GM21723 (cell line): Measurements from ENCODE around the gene DNAH14.

ENCODE experiments used
- ATAC-seq: cut with Tn5 transposase; IDR thresholded peaks from one replicate; pipeline ENCODE4 v1.9.1; 2021; ENCODE audit warnings: mild to moderate bottlenecking, moderate library complexity; ENCODE audit not compliant: unreplicated experiment

The DNAH14 gene

DNA sequence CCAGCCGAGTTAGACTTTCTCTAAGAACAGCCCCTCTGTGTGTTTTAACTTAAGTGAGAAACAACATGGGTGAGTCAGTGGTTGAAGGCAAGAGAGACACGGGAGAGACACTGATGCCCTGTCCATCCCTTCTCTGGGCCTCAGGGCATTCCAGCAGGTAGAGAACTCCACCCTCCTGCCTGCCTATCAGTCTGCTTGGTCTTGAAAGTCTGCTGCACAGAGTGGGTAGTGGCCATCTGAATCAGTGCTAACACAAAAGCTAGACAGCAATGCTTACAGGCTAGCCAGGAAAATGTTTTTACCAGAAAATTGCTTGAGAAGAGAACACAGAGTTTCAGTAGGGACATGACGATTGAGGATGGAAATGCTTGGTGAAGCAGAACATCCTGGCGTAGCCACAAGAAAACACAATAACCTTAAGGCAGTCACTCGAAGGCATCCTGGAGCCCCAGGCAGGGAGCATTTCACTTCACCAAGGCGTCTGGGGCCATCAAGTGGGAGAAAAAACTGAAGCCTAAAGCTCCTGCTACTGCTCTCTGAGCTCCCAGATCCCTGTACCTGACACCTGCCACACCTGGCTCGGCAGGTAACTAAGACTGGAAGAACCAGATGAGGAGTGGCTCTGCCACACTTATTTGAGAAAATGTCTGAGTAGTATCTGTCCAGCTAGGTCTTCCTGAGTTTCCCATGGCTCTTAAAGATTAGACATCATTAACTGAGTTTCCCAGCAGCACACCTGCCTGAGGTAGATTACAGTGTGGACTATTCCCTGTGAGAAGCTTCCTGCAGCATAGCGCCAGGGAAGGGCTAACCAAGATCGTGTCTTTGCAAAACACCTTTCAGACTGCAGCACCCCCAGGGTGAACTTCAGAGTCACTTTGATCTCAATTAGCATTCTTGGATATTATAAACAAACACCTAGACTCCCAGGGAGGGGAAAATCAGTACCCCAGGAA is 516.4 kb downstream of the DNAH14 start:
- no peak for ATAC-seq

DNA sequence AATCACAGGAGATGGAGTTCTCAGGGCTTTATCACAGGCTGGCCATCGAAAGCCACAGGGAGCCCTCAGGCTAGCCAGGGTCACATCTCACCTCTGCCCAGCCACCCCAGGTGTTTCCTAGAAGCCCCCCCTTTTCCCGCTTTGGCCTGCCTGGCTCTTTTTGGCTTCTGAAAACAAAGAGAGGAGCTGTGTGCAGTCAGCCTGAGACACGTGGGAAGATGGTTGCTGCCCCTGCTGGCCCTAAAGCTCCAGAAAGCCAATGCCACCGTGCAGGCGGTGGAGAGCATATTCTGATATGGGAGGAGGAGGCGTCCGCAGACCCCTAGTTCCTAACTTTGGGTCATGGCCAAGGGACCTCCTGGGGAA is 517.1 kb downstream of the DNAH14 start:
- ATAC-seq: no peak

DNA sequence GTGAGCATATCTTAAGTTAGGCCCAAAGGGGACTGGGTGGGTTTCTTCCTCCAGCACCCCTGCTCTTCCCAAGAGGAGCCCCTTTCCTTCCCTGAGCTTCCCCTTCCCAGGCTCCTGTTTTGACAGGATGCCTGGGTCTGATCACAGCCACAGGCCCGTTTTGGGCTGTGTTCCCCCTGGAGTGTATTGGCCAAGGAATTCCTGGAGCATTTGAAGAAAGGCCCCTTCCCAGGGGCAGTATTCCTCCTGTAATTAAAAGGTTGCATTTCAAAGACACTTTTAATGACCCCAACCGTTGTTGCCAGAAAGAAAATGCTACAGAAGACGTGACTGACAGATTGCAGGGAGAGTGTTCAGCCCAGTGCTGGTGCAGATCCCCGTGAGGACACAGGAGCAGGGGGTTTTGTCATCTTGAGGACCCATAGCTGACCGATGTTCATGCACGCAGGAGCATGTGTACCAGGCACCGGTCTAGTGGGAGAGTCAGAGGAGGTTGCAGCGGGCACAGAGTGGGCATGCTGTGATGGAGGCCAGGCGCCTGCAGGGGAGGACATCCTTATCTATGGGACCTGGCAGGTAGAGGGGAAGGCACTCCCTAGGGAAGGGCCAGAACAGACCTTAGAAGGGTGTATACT is 517.6 kb downstream of the DNAH14 start:
- ATAC-seq: no peak

DNA sequence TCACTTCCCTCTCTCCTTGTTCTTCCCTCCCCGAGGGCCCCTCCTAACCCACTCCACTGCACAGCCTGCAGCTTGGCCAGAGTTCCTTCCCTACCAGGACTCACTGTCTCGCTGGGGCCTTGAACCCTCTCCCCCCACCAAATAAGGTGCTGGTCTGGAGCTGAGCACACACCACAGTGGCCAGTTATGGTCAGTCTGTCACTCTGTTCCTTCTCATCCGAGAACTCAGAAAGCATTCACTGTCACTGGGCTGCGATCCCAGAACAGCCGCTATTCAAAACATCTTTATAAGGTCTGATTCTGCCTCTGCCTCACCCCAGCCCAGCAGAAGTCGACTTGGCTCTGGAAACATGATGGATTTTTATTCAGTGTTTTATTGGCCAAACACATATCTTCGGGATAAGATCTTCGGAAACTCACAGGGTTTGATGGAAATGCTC is 518.2 kb downstream of the DNAH14 start:
- no peak for ATAC-seq

DNA sequence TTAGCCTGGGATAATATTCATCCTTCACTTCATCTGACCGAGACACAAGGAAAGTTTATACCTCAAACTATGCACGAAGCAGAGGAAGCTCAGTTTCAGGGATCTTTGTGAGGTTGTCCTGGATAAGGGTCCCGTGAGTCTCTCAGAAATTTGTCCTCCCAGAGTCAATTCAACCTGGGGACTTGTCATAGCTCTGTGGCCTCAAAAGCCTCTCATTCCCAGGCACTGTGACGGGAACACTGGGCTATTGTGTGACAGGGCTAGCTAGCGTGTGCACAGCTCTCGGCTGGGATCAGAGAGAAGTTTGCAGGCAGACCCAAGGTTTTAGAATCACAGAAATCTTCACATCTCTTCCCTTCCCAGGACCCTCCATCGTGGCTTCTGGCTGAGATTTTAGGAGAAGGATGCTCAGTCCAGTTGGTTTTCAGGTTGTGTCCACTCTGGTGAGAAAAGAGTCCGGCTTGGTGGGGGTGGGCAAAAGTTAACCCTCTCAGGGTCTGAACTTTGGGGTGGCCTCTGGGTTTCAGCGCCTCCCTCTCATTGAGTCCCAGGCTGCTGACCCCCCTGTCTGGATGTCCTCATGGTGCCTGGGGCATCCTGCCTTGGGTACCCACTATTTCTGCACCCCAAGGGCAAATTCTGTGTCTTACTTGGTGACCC is 518.8 kb downstream of the DNAH14 start:
- no peak for ATAC-seq
